BJ (cell line): ENCODE results near the gene RTN4RL2. TPM values are rescaled to one million over a fixed set of nuclear protein-coding genes. Genes with fewer than 3 reads are reported as not detected.

ENCODE experiments used
- CTCF ChIA-PET: fragments of 350-600 bp; formaldehyde crosslinking; extraction: SDS; loops from one replicate; lab custom pipeline; 2021; ENCODE audit warnings: antibody characterized with exemption, inconsistent platforms; lab: Yijun Ruan, JAX
- POLR2A ChIA-PET: fragments of 300-600 bp; sonication (Branson Sonifier 250); formaldehyde crosslinking; extraction: SDS; loops from one replicate; lab custom pipeline; 2021; ENCODE audit warnings: antibody characterized with exemption; lab: Charles Lee
- DNase-seq: peaks from one replicate; pipeline ENCODE4 v3.0.0-alpha.2; 2011; ENCODE audit warnings: low read depth
- H3K27me3 ChIP-seq: 2 replicates; pipeline ENCODE4 v1.6.0; 2011; ENCODE audit warnings: low read length; ENCODE audit not compliant: control insufficient read depth, insufficient read depth
- H3K36me3 ChIP-seq: 2 replicates; pipeline ENCODE4 v1.5.1; 2011; ENCODE audit warnings: low read length; ENCODE audit not compliant: control insufficient read depth, insufficient read depth
- H3K4me3 ChIP-seq: 2 replicates; pipeline ENCODE4 v1.5.1; 2011; ENCODE audit warnings: low read depth, mild to moderate bottlenecking, control low read depth, low read length
- polyA plus RNA-seq: library from polyadenylated mRNA; depleted of rRNA; stranded (reverse); fragments of >200 nt; gene quantifications from 2 replicates; pipeline ENCODE4 v1.2.3, GENCODE V29; 2011
- TF ChIP-seq, protein P1 (sequence below): IDR thresholded peaks from 2 replicates; pipeline ENCODE4 v1.5.1; 2011; ENCODE audit warnings: low read depth, mild to moderate bottlenecking, control low read depth, inconsistent platforms, low read length, moderate library complexity; ENCODE audit not compliant: insufficient read depth

The RTN4RL2 gene
- polyA plus RNA-seq, 1 experiment, result 0.43 TPM

DNA sequence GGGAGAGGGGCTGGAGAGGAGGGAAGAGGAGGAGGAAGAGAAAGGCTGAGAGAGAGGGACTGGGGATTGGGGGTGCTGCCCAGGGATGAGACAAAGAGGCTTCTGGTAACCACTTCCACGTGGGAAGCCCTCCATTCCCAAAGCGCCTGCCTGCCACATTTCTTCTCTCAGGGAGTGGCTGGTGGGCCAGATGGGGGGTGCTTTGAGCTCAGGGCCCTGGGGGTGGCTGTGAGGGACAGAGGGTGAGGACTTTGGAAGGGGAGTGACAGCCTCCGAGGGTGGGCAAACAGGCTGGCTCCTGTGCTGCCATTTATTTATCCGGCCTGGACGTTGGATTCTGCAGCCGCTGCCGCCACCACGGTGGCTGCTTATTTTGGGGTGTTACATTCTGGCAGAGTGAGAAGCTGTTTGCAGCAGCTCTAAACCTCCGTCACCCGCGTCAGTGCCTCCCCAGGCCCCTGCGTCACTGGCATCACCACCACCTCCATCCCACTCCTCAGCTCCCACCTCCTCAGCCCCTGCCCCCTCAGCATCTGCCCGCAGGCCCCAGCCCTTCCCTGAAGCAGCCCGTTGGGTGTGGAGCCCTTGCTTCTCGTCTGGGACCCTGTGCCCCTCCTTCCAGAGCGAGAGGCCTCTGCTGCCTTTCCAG, 1.6 kb downstream of the RTN4RL2 start:
- Histone ChIP-seq H3K27me3 (peaks cover 28% of the 10 kb centered on the region), H3K36me3 (no peaks in the 10 kb centered on the region), H3K4me3 (no peak overlapping the region)
- TF ChIP-seq, protein P1, sequence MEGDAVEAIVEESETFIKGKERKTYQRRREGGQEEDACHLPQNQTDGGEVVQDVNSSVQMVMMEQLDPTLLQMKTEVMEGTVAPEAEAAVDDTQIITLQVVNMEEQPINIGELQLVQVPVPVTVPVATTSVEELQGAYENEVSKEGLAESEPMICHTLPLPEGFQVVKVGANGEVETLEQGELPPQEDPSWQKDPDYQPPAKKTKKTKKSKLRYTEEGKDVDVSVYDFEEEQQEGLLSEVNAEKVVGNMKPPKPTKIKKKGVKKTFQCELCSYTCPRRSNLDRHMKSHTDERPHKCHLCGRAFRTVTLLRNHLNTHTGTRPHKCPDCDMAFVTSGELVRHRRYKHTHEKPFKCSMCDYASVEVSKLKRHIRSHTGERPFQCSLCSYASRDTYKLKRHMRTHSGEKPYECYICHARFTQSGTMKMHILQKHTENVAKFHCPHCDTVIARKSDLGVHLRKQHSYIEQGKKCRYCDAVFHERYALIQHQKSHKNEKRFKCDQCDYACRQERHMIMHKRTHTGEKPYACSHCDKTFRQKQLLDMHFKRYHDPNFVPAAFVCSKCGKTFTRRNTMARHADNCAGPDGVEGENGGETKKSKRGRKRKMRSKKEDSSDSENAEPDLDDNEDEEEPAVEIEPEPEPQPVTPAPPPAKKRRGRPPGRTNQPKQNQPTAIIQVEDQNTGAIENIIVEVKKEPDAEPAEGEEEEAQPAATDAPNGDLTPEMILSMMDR, result no peak
- no peak for DNase-seq
- ChIA-PET CTCF (interaction anchor here (12.8 kb wide), 1 partner anchor 19 kb away, joined by 188 read pairs; no protein-coding TSS in a partner anchor), POLR2A (no interaction called here)

DNA sequence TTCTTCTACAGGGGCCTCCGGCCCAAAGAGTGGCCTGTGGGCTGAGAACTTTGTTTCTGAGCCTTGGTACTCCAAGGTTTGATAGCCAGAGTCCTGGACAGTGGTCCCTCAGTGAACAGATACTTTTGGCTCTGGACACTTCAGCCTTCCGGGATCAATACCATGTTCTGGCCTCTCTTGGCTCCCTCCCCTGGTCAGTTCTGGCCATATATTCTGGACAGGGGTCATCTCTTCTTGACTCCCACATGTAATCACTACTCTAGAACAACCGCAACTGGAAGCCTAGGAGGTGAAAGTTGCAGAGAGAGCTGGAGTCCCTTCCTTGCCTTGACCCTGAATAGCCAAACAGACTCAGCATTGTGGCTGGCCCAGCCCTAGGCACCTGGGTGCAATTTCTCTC, 2.3 kb downstream of the RTN4RL2 start:
- no peaks in the 10 kb centered on the region for H3K36me3 ChIP-seq
- ChIA-PET POLR2A (no interaction called here), CTCF (interaction anchor here (1.0 to 12.8 kb wide), 3 partner anchors 18 to 31 kb away, joined by 3 to 188 read pairs (median 3); no protein-coding TSS in a partner anchor)
- H3K27me3 ChIP-seq, result peaks cover 27% of the 10 kb centered on the region
- DNase-seq, result no peak
- TF ChIP-seq, protein P1, result no peak
- H3K4me3 ChIP-seq, result no peak overlapping the region

DNA sequence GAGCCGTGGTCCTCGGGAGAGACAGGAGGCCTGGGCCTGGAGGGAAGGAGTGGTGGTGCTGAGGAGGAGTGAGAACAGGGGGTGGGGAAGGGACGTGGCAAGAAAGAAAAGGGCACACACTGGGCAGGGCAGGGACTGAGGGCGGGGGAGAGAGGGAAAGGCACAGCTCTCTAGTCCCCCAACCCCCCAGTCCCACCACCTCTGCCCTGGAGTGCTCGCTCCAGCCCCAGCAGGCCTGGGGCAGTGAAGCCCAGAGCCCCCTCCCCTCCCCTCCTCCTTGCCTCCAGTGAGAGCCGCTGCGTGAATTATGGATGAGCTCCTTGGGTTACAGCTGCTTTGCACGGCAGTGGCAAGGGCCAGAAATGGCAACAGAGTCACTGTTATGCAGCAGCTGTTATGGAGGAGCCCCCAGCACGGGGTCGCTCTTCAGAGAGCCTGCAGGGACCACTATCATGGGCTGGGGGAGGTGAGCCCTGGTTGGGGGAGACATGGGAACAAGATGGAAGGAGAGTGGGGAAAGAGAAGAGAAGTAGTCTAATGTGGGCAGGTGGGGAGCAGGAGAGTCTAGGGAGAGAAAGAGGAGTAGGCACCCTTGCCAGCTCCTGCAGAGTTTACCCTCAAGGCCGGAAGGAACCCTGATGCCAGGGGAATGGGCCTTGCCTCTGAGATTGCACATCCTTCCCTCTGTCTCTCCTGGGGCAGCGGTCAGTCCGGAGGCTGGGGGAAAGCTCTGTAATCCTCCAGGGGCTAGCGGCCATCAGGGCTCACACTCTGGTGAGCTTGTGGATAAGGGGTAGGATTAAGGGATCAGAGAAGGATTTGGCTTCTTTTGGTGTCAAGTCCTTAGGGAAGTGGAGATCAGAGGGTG, 3.6 kb downstream of the RTN4RL2 start:
- CTCF ChIA-PET, result interaction anchor here (1.0 to 12.8 kb wide), 4 partner anchors 17 to 63 kb away, joined by 3 to 188 read pairs (median 4); no protein-coding TSS in a partner anchor
- no peak overlapping the region for H3K4me3 ChIP-seq
- peaks cover 23% of the 10 kb centered on the region for H3K27me3 ChIP-seq
- DNase-seq, result no peak
- POLR2A ChIA-PET, result no interaction called here
- TF ChIP-seq, protein P1, result no peak
- H3K36me3 ChIP-seq, result no peaks in the 10 kb centered on the region

DNA sequence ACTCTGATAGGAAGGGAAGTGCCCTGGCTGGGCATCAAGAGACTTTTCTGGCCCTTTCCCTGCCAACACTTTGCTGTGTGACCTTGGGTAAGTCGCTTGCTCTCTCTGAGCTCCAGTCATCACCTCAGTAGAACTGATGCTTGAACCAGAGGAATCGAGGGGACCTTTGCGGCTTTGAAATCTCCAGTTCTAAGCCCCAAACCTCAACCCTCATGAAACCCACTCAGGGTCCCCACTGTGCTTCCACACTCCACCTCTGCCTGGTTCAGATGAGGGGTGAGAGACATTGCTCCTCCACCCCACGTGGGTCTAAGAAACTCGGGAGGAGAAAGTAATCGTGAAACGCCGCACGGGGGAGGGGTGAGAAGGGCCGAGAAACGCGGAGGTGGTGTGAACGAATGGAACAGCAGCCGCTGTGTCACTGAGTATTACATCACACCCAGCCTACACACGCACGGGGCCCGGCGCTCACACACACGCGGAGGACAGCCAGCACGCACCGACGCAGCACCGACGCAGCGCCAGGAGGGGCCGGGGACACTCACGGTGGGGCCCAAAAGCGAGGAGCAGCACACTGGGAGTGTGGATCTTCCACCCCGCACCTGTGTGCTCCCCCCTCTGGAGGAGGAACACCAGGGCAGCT, 4.3 kb downstream of the RTN4RL2 start:
- CTCF ChIA-PET, result interaction anchor here (1.0 to 12.8 kb wide), 2 partner anchors 16 to 62 kb away, joined by 4 to 188 read pairs; no protein-coding TSS in a partner anchor
- TF ChIP-seq, protein P1, result no peak
- POLR2A ChIA-PET, result no interaction called here
- H3K36me3 ChIP-seq, result no peaks in the 10 kb centered on the region
- no peak overlapping the region for H3K4me3 ChIP-seq
- H3K27me3 ChIP-seq, result peaks cover 16% of the 10 kb centered on the region
- DNase-seq, result no peak
